Duodenal mucosa (tissue), 2 donors: Measurements from ENCODE around the gene HACD2.
"Not testable (repeated sequence)": the region's sequence is repeated elsewhere in the genome, so short reads cannot be mapped to it uniquely, and the experiment has no call there.

Source experiments
- H3K27ac ChIP-seq: one replicate; pipeline ENCODE4 v1.7.0; 2013; ENCODE audit warnings: low read depth, low read length
- H3K27me3 ChIP-seq, 2 donors: one replicate each; pipeline ENCODE4 v1.7.0; 2013; ENCODE audit warnings: low read length in 2 of 2, control low read depth in 1 of 2; ENCODE audit not compliant: insufficient read depth in 2 of 2, control insufficient read depth in 1 of 2
- H3K36me3 ChIP-seq, 2 donors: one replicate each; pipeline ENCODE4 v1.7.0; 2013; ENCODE audit warnings: low read length in 2 of 2, control low read depth in 1 of 2; ENCODE audit not compliant: insufficient read depth in 2 of 2, control insufficient read depth in 1 of 2
- H3K4me1 ChIP-seq, 2 donors: one replicate each; pipeline ENCODE4 v1.7.0; 2013; ENCODE audit warnings: low read length in 2 of 2, control low read depth in 1 of 2; ENCODE audit not compliant: insufficient read depth in 2 of 2, control insufficient read depth in 1 of 2
- H3K4me3 ChIP-seq, 2 donors: one replicate each; pipeline ENCODE4 v1.7.0; 2013; ENCODE audit warnings: low read length in 2 of 2, low read depth in 1 of 2
- H3K9ac ChIP-seq, 2 donors: one replicate each; pipeline ENCODE4 v1.7.0; 2013; ENCODE audit warnings: low read length in 2 of 2, low read depth in 1 of 2
- H3K9me3 ChIP-seq, 2 donors: one replicate each; pipeline ENCODE4 v1.7.0; 2013; ENCODE audit warnings: low read length in 2 of 2, control low read depth in 1 of 2; ENCODE audit not compliant: control insufficient read depth in 1 of 2

HACD2 gene

GRCh38 chr3:123489400-123490004 lies 95.4 kb downstream of the HACD2 start:
- no peak overlapping the region for H3K4me3 ChIP-seq
- H3K4me1 ChIP-seq, result no peaks in the 10 kb centered on the region
- no peak overlapping the region for H3K9ac ChIP-seq
- H3K9me3 ChIP-seq, result no peaks in the 10 kb centered on the region
- H3K27ac ChIP-seq, result no peak overlapping the region
- peaks cover 0 to 12% of the 10 kb centered on the region in 2 donors for H3K36me3 ChIP-seq
- H3K27me3 ChIP-seq, result no peaks in the 10 kb centered on the region

GRCh38 chr3:123488645-123489347 lies 96.1 kb downstream of the HACD2 start:
- Histone ChIP-seq H3K9me3 (no peaks in the 10 kb centered on the region), H3K27me3 (no peaks in the 10 kb centered on the region), H3K27ac (no peak overlapping the region), H3K9ac (no peak overlapping the region), H3K4me1 (no peaks in the 10 kb centered on the region), H3K36me3 (peaks cover 0 to 5% of the 10 kb centered on the region in 2 donors), H3K4me3 (no peak overlapping the region)

GRCh38 chr3:123487063-123487462 lies 97.8 kb downstream of the HACD2 start:
- H3K9ac ChIP-seq, H3K4me3 ChIP-seq, H3K27me3 ChIP-seq, H3K27ac ChIP-seq, H3K36me3 ChIP-seq, H3K4me1 ChIP-seq, H3K9me3 ChIP-seq: not testable (repeated sequence)

GRCh38 chr3:123486460-123486859 lies 98.4 kb downstream of the HACD2 start:
- H3K9ac ChIP-seq, result no peak overlapping the region
- H3K36me3 ChIP-seq, result no peaks in the 10 kb centered on the region
- no peaks in the 10 kb centered on the region for H3K9me3 ChIP-seq
- no peaks in the 10 kb centered on the region for H3K4me1 ChIP-seq
- no peak overlapping the region for H3K27ac ChIP-seq
- no peaks in the 10 kb centered on the region for H3K27me3 ChIP-seq
- no peak overlapping the region for H3K4me3 ChIP-seq

- Histone ChIP-seq H3K36me3 (no peaks in the 10 kb centered on the region), H3K27me3 (no peaks in the 10 kb centered on the region), H3K4me1 (no peaks in the 10 kb centered on the region), H3K9ac (no peak overlapping the region), H3K4me3 (no peak overlapping the region), H3K27ac (no peak overlapping the region), H3K9me3 (no peaks in the 10 kb centered on the region)
These were observed 99.3 kb downstream of the HACD2 start for GRCh38 chr3:123485551-123485950.

GRCh38 chr3:123483146-123483545 lies 101.7 kb downstream of the HACD2 start:
- Histone ChIP-seq H3K27me3 (no peaks in the 10 kb centered on the region), H3K9me3 (no peaks in the 10 kb centered on the region), H3K9ac (no peak overlapping the region), H3K27ac (no peak overlapping the region), H3K4me1 (no peaks in the 10 kb centered on the region), H3K4me3 (no peak overlapping the region), H3K36me3 (no peaks in the 10 kb centered on the region)

- no peaks in the 10 kb centered on the region for H3K27me3 ChIP-seq
- no peaks in the 10 kb centered on the region for H3K36me3 ChIP-seq
- H3K4me1 ChIP-seq, result no peaks in the 10 kb centered on the region
- no peak overlapping the region for H3K9ac ChIP-seq
- H3K9me3 ChIP-seq, result no peaks in the 10 kb centered on the region
- H3K4me3 ChIP-seq, result no peak overlapping the region
- no peak overlapping the region for H3K27ac ChIP-seq
These were observed 103.0 kb downstream of the HACD2 start for GRCh38 chr3:123481722-123482457.

GRCh38 chr3:123481071-123481470 lies 103.8 kb downstream of the HACD2 start:
- Histone ChIP-seq H3K4me3 (no peak overlapping the region), H3K27me3 (no peaks in the 10 kb centered on the region), H3K9me3 (no peaks in the 10 kb centered on the region), H3K4me1 (no peaks in the 10 kb centered on the region), H3K9ac (no peak overlapping the region), H3K36me3 (no peaks in the 10 kb centered on the region), H3K27ac (no peak overlapping the region)

GRCh38 chr3:123480428-123480827 lies 104.4 kb downstream of the HACD2 start:
- H3K9me3 ChIP-seq, result no peaks in the 10 kb centered on the region
- peaks cover 0 to 3% of the 10 kb centered on the region in 2 donors for H3K27me3 ChIP-seq
- H3K36me3 ChIP-seq, result no peaks in the 10 kb centered on the region
- H3K4me3 ChIP-seq, result no peak overlapping the region
- H3K9ac ChIP-seq, result no peak overlapping the region
- H3K4me1 ChIP-seq, result no peaks in the 10 kb centered on the region
- no peak overlapping the region for H3K27ac ChIP-seq

- Histone ChIP-seq H3K4me3 (no peak overlapping the region), H3K9me3 (no peaks in the 10 kb centered on the region), H3K27ac (no peak overlapping the region), H3K4me1 (no peaks in the 10 kb centered on the region), H3K36me3 (no peaks in the 10 kb centered on the region), H3K27me3 (peaks cover 0 to 3% of the 10 kb centered on the region in 2 donors), H3K9ac (no peak overlapping the region)
These were observed 105.0 kb downstream of the HACD2 start for GRCh38 chr3:123479891-123480290.
